H1 (cell line): Measurements from ENCODE around the gene SYNJ1. TPM values are rescaled to one million over a fixed set of nuclear protein-coding genes. Genes with fewer than 3 reads are reported as not detected.

Experiments
- CTCF ChIA-PET: fragments of 300-600 bp; sonication (Branson Sonifier 250); formaldehyde crosslinking; loops from one replicate; lab custom pipeline; 2021; ENCODE audit not compliant: partially characterized antibody; lab: Charles Lee
- POLR2A ChIA-PET: fragments of 300-600 bp; sonication (Branson Sonifier 250); formaldehyde crosslinking; loops from one replicate; lab custom pipeline; 2021; ENCODE audit warnings: inconsistent platforms; ENCODE audit not compliant: partially characterized antibody; lab: Charles Lee
- DNase-seq, 2 experiments: peaks; one replicate each; pipeline versions ENCODE4 v3.0.0 to v3.0.0-alpha.2; 2010 to 2022; ENCODE audit warnings: low spot score in 2 of 2, low read depth in 1 of 2, mixed read lengths in 1 of 2
- FAIRE-seq: peaks from 2 replicates; lab custom pipeline; 2011; peaks lifted over from hg19 to GRCh38; lab: Jason Lieb, UNC
- H2AFZ ChIP-seq: 2 replicates; pipeline ENCODE4 v1.8.1; 2012; ENCODE audit warnings: low read length, inconsistent platforms
- H2AK5ac ChIP-seq: 2 replicates; pipeline ENCODE4 v1.6.1; 2013; ENCODE audit warnings: low read depth, low read length
- H2BK120ac ChIP-seq: replicated peaks from 2 replicates; pipeline ENCODE3; 2013; ENCODE audit warnings: low read depth, low read length, inconsistent platforms
- H2BK12ac ChIP-seq: 2 replicates; pipeline ENCODE4 v1.6.1; 2013; ENCODE audit warnings: low read depth, low read length
- H2BK15ac ChIP-seq: 2 replicates; pipeline ENCODE4 v1.6.1; 2013; ENCODE audit warnings: low read length
- H2BK20ac ChIP-seq: 2 replicates; pipeline ENCODE4 v1.6.1; 2013; ENCODE audit warnings: low read length
- H2BK5ac ChIP-seq: 2 replicates; pipeline ENCODE4 v1.6.1; 2013; ENCODE audit warnings: low read depth, low read length
- H3K14ac ChIP-seq: 2 replicates; pipeline ENCODE4 v1.6.1; 2013; ENCODE audit warnings: inconsistent platforms; ENCODE audit not compliant: insufficient read length
- H3K18ac ChIP-seq: 2 replicates; pipeline ENCODE4 v1.6.1; 2013; ENCODE audit warnings: low read length; ENCODE audit errors: extremely low read depth
- H3K23ac ChIP-seq: 2 replicates; pipeline ENCODE4 v1.6.1; 2013; ENCODE audit warnings: inconsistent platforms; ENCODE audit not compliant: insufficient read length
- H3K23me2 ChIP-seq: 2 replicates; pipeline ENCODE4 v1.6.1; 2013; ENCODE audit warnings: low read depth, low read length
- H3K27ac ChIP-seq: 2 replicates; pipeline ENCODE4 v1.6.1; 2011; ENCODE audit warnings: low read depth, low read length, inconsistent platforms
- H3K27me3 ChIP-seq, 4 experiments: replicated peaks in 1 of 4; 1 replicate in 1 of 4; 2 replicates in 3 of 4; pipeline versions ENCODE4 v1.6.1 to v1.8.1; 2011 to 2013; ENCODE audit warnings: low read length in 3 of 4, mild to moderate bottlenecking in 3 of 4, inconsistent platforms in 2 of 4, mixed read lengths in 2 of 4, moderate library complexity in 1 of 4; ENCODE audit not compliant: control insufficient read depth in 3 of 4, insufficient read depth in 3 of 4; ENCODE audit errors: extremely low read depth in 1 of 4
- H3K36me3 ChIP-seq, 4 experiments: 2 replicates each; pipeline versions ENCODE4 v1.6.1 to v1.8.1; 2011 to 2013; ENCODE audit warnings: mild to moderate bottlenecking in 4 of 4, low read length in 3 of 4, moderate library complexity in 2 of 4, control low read depth in 1 of 4, inconsistent platforms in 1 of 4; ENCODE audit not compliant: insufficient read depth in 4 of 4, control insufficient read depth in 2 of 4
- H3K4ac ChIP-seq: replicated peaks from 2 replicates; pipeline ENCODE3; 2013; ENCODE audit warnings: low read length, low read depth, mixed read lengths, inconsistent platforms; ENCODE audit not compliant: insufficient read length
- H3K4me1 ChIP-seq, 4 experiments: replicated peaks in 1 of 4; 1 replicate in 1 of 4; 2 replicates in 3 of 4; pipeline versions ENCODE4 v1.6.1 to v1.8.1; 2011 to 2013; ENCODE audit warnings: low read length in 3 of 4, inconsistent platforms in 2 of 4, mixed read lengths in 1 of 4; ENCODE audit not compliant: insufficient read depth in 4 of 4, control insufficient read depth in 3 of 4
- H3K4me2 ChIP-seq, 2 experiments: 2 replicates each; pipeline versions ENCODE4 v1.6.1 to v1.8.1; 2011 to 2013; ENCODE audit warnings: low read depth in 2 of 2, low read length in 2 of 2, control low read depth in 1 of 2, inconsistent platforms in 1 of 2, mild to moderate bottlenecking in 1 of 2; ENCODE audit not compliant: insufficient read depth in 1 of 2
- H3K4me3 ChIP-seq, 4 experiments: fragments of 200-600, 300-600 bp in 1 of 4; sonication (generic), shearing (Covaris generic), sonication (Bioruptor Twin) in 1 of 4; 2 replicates each; pipeline versions ENCODE4 v1.5.1 to v1.8.1; 2011 to 2016; ENCODE audit warnings: low read length in 4 of 4, low read depth in 3 of 4, control low read depth in 2 of 4, inconsistent platforms in 2 of 4, mild to moderate bottlenecking in 2 of 4, mixed read lengths in 1 of 4, moderate library complexity in 1 of 4; ENCODE audit not compliant: insufficient read depth in 2 of 4; ENCODE audit errors: extremely low read depth in 1 of 4
- H3K56ac ChIP-seq: replicated peaks from 2 replicates; pipeline ENCODE3; 2013; ENCODE audit warnings: low read depth, mild to moderate bottlenecking, mixed read lengths, low read length, inconsistent platforms; ENCODE audit not compliant: insufficient read length
- H3K79me1 ChIP-seq: 2 replicates; pipeline ENCODE4 v1.6.1; 2013; ENCODE audit warnings: low read depth, low read length, control low read depth
- H3K79me2 ChIP-seq, 2 experiments: 2 replicates each; pipeline versions ENCODE4 v1.6.1 to v1.8.1; 2012 to 2013; ENCODE audit warnings: low read length in 2 of 2, mild to moderate bottlenecking in 2 of 2, inconsistent platforms in 1 of 2; ENCODE audit not compliant: insufficient read depth in 2 of 2, control insufficient read depth in 1 of 2
- H3K9ac ChIP-seq, 4 experiments: replicated peaks in 1 of 4; 1 replicate in 1 of 4; 2 replicates in 3 of 4; pipeline versions ENCODE4 v1.6.1 to v1.8.1; 2011 to 2013; ENCODE audit warnings: low read depth in 3 of 4, low read length in 3 of 4, control low read depth in 2 of 4, mild to moderate bottlenecking in 2 of 4, moderate library complexity in 2 of 4, inconsistent platforms in 1 of 4; ENCODE audit errors: extremely low read depth in 1 of 4
- H3K9me3 ChIP-seq, 2 experiments: 2 replicates each; pipeline versions ENCODE4 v1.6.1 to v1.8.1; 2012 to 2013; ENCODE audit warnings: mild to moderate bottlenecking in 2 of 2, moderate library complexity in 2 of 2, control low read depth in 1 of 2, inconsistent platforms in 1 of 2, low read depth in 1 of 2, low read length in 1 of 2, mixed read lengths in 1 of 2; ENCODE audit not compliant: insufficient read depth in 2 of 2
- H4K20me1 ChIP-seq, 2 experiments: replicated peaks in 1 of 2; 2 replicates each; pipeline versions ENCODE3 to v1.8.1; 2011 to 2013; ENCODE audit warnings: inconsistent platforms in 2 of 2, low read length in 2 of 2, mild to moderate bottlenecking in 1 of 2; ENCODE audit not compliant: insufficient read depth in 2 of 2, control insufficient read depth in 1 of 2
- H4K5ac ChIP-seq: 2 replicates; pipeline ENCODE4 v1.6.1; 2013; ENCODE audit warnings: low read length, low read depth, mixed read lengths, inconsistent platforms; ENCODE audit not compliant: insufficient read length
- H4K8ac ChIP-seq: 2 replicates; pipeline ENCODE4 v1.8.0; 2013; ENCODE audit warnings: mild to moderate bottlenecking, moderate library complexity, low read length, inconsistent platforms; ENCODE audit not compliant: insufficient read depth; ENCODE audit errors: extremely low read depth
- H4K91ac ChIP-seq: replicated peaks from 2 replicates; pipeline ENCODE3; 2013; ENCODE audit warnings: low read length, mixed read lengths, inconsistent platforms; ENCODE audit not compliant: insufficient read length
- ASH2L ChIP-seq: fragments of 200-600, 300-600 bp; sonication (generic); IDR thresholded peaks from one replicate; pipeline ENCODE4 v1.7.1; 2017; ENCODE audit warnings: low read length
- CBX5 ChIP-seq: fragments of 300-800, 300-1000 bp; sonication (generic); IDR thresholded peaks from 2 replicates; pipeline ENCODE4 v1.7.1; 2016; ENCODE audit warnings: antibody characterized with exemption, low read length, low read depth
- CBX8 ChIP-seq: fragments of 300-800, 300-1000 bp; sonication (generic); IDR thresholded peaks from 2 replicates; pipeline ENCODE4 v1.7.1; 2016; ENCODE audit warnings: low read depth, low read length, borderline replicate concordance
- FOSL1 ChIP-seq: IDR thresholded peaks from 2 replicates; pipeline ENCODE4 v1.6.1; 2011; ENCODE audit warnings: mild to moderate bottlenecking, low read depth, low read length, moderate library complexity; ENCODE audit not compliant: insufficient read depth
- GABPA ChIP-seq: IDR thresholded peaks from 2 replicates; pipeline ENCODE4 v1.6.1; 2011; ENCODE audit warnings: mild to moderate bottlenecking, low read length, moderate library complexity, borderline replicate concordance; ENCODE audit not compliant: insufficient read depth
- HDAC6 ChIP-seq: IDR thresholded peaks from one replicate; pipeline ENCODE4 v1.7.1; 2012; ENCODE audit warnings: low read depth, mild to moderate bottlenecking, inconsistent platforms, low read length, moderate library complexity
- JUN ChIP-seq: IDR thresholded peaks from 2 replicates; pipeline ENCODE4 v1.6.1; 2011; ENCODE audit warnings: low read depth, mild to moderate bottlenecking, improper control_type of control experiment, low read length
- KDM5A ChIP-seq: fragments of 200-600 bp; IDR thresholded peaks from 2 replicates; pipeline ENCODE4 v1.7.1; 2012; ENCODE audit warnings: mild to moderate bottlenecking, low read length, inconsistent platforms, mixed read lengths
- RXRA ChIP-seq: IDR thresholded peaks from 2 replicates; pipeline ENCODE4 v1.6.1; 2011; ENCODE audit warnings: low read depth, mild to moderate bottlenecking, low read length, moderate library complexity; ENCODE audit not compliant: insufficient read depth
- SRF ChIP-seq: IDR thresholded peaks from 2 replicates; pipeline ENCODE4 v1.6.1; 2011; ENCODE audit warnings: mild to moderate bottlenecking, low read depth, low read length, moderate library complexity
- YY1 ChIP-seq: IDR thresholded peaks from 2 replicates; pipeline ENCODE4 v1.6.1; 2011; ENCODE audit warnings: low read depth, mild to moderate bottlenecking, low read length
- WGBS, 2 experiments: shearing (Covaris generic) in 1 of 2; methylation state at CpG; one replicate each; pipeline versions ENCODE4 v1.1.6 to v1.1.7; 2013 to 2015; ENCODE audit warnings: low lambda C conversion rate in 2 of 2, mixed read lengths in 2 of 2, inconsistent platforms in 1 of 2, low coverage in 1 of 2, missing lambda C conversion rate in 1 of 2; ENCODE audit not compliant: insufficient replicate concordance in 2 of 2, insufficient coverage in 1 of 2, insufficient read length in 1 of 2; ENCODE audit errors: extremely low coverage in 1 of 2, missing lambda C conversion rate in 1 of 2; 5-methylcytosine and 5-hydroxymethylcytosine counted together
- polyA plus RNA-seq, 7 experiments: library from polyadenylated mRNA; depleted of rRNA in 3 of 7; stranded (reverse) in 5 of 7; unstranded in 2 of 7; fragments of >200 nt in 5 of 7; fragments of 200-250 nt in 2 of 7; gene quantifications; 1 replicate in 5 of 7; 2 replicates in 1 of 7; 4 replicates in 1 of 7; pipeline versions ENCODE4 v1.2.1 to v1.2.3, GENCODE V29; 2011 to 2013; ENCODE audit warnings: missing spikeins in 2 of 7, mixed read lengths in 2 of 7
- total RNA-seq: library from RNA; stranded (reverse); fragmentation: NEBNext Ultra II Directional; extraction: Animal tissue kit (Norgen Biotek cat#: 25700); gene quantifications from 2 replicates; pipeline ENCODE4 v1.2.1, GENCODE V29; 2021
- TF ChIP-seq, protein P1 (sequence below): IDR thresholded peaks from 2 replicates; pipeline ENCODE4 v1.6.1; 2012; ENCODE audit warnings: inconsistent platforms
- TF ChIP-seq, protein P2 (sequence below): IDR thresholded peaks from 2 replicates; pipeline ENCODE4 v1.6.1; 2011; ENCODE audit warnings: low read length, improper control_type of control experiment

SYNJ1 gene
- total and polyA plus RNA-seq, 2 of the 8 experiments (the other 6 are each of a cell fraction or from before 2014, with no cell fraction given) = 1.3 to 4.3 TPM

DNA sequence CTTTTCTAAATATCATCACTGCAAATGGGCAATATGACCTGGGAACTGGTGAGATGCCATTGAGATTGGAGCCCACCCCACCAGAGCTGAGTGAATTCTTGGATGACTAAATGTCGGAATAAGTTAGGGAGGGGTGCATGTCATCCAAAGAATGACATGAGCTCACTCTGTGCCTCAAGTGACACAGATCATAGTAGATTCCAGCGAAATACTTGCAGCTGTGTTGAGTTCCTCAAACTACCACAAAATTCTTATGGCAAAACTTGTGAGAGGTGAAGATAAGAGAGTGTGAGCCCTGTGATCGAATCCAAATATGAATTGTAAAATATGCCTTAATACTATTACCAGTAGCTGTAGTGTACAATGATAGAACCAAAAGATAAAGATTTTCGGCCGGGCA is 140.2 kb downstream of the SYNJ1 start:
- H4K8ac ChIP-seq = no peak overlapping the region
- no peak overlapping the region for H3K18ac ChIP-seq
- H3K9ac ChIP-seq = no peak overlapping the region
- no peak overlapping the region for H2BK12ac ChIP-seq
- DNase-seq = no peak
- no peak overlapping the region for H3K27ac ChIP-seq
- no peak overlapping the region for H2BK120ac ChIP-seq
- H3K4ac ChIP-seq = no peak overlapping the region
- 0 out of 7 replicates have a peak, but pooled peaks cover 0 to 2% (median 0%) of the 10 kb centered on the region in 4 experiments for H3K4me1 ChIP-seq
- H4K20me1 ChIP-seq = no peaks in the 10 kb centered on the region
- 92% methylated on average over 5 of the region's 5 CpGs; no CpG with 5 or more reads in 1 of the 2 experiments for WGBS, 2 experiments
- no peak overlapping the region for H3K4me3 ChIP-seq
- no peak overlapping the region for H2BK5ac ChIP-seq
- FAIRE-seq = no peak
- CTCF ChIA-PET = interaction anchor here (0.7 to 6.0 kb wide), 8 partner anchors 9 to 328 kb away, joined by 3 to 41 read pairs (median 4); no protein-coding TSS in a partner anchor
- H3K27me3 ChIP-seq = no peaks in the 10 kb centered on the region; a peak in 1 of 7 replicates
- H4K5ac ChIP-seq = no peak overlapping the region
- POLR2A ChIA-PET = interaction anchor here (1.8 kb wide), 1 partner anchor 12 kb away, joined by 6 read pairs; no protein-coding TSS in a partner anchor
- no peaks in the 10 kb centered on the region for H3K79me1 ChIP-seq
- H2AFZ ChIP-seq = no peak overlapping the region
- no peak overlapping the region for H3K14ac ChIP-seq
- no peak overlapping the region for H3K56ac ChIP-seq
- H2AK5ac ChIP-seq = no peak overlapping the region
- no peak overlapping the region for H2BK20ac ChIP-seq
- no peaks in the 10 kb centered on the region for H3K9me3 ChIP-seq
- no peaks in the 10 kb centered on the region for H3K79me2 ChIP-seq
- no peaks in the 10 kb centered on the region for H3K36me3 ChIP-seq
- H3K23ac ChIP-seq = no peak overlapping the region
- peaks cover 9% of the 10 kb centered on the region; the same call in 1 of the 2 replicates for H3K23me2 ChIP-seq
- H2BK15ac ChIP-seq = no peak overlapping the region
- no peak overlapping the region for H3K4me2 ChIP-seq
- no peak overlapping the region for H4K91ac ChIP-seq
- TF ChIP-seq GABPA = no peak
- no peak for TF ChIP-seq HDAC6
- TF ChIP-seq CBX5 = no peak
- TF ChIP-seq, protein P1, sequence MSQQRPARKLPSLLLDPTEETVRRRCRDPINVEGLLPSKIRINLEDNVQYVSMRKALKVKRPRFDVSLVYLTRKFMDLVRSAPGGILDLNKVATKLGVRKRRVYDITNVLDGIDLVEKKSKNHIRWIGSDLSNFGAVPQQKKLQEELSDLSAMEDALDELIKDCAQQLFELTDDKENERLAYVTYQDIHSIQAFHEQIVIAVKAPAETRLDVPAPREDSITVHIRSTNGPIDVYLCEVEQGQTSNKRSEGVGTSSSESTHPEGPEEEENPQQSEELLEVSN = no peak
- no peak for TF ChIP-seq ASH2L
- TF ChIP-seq CBX8 = no peak
- TF ChIP-seq, protein P2, sequence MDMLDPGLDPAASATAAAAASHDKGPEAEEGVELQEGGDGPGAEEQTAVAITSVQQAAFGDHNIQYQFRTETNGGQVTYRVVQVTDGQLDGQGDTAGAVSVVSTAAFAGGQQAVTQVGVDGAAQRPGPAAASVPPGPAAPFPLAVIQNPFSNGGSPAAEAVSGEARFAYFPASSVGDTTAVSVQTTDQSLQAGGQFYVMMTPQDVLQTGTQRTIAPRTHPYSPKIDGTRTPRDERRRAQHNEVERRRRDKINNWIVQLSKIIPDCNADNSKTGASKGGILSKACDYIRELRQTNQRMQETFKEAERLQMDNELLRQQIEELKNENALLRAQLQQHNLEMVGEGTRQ = no peak
- no peak for TF ChIP-seq JUN
- TF ChIP-seq FOSL1 = no peak
- no peak for TF ChIP-seq SRF
- no peak for TF ChIP-seq KDM5A
- no peak for TF ChIP-seq RXRA
- no peak for TF ChIP-seq YY1
